Neutrophil (primary cell): ENCODE results near the gene RBBP8NL.

Source experiments
- H3K27ac ChIP-seq: fragments of 200-600 bp; sonication (generic); 2 replicates; pipeline ENCODE4 v1.5.1; 2016; ENCODE audit warnings: mild to moderate bottlenecking, moderate library complexity
- H3K27me3 ChIP-seq: fragments of 200-600 bp; sonication (generic); 2 replicates; pipeline ENCODE4 v1.6.0; 2016; ENCODE audit warnings: mild to moderate bottlenecking
- H3K36me3 ChIP-seq: fragments of 200-600 bp; sonication (generic); 2 replicates; pipeline ENCODE4 v1.5.1; 2017
- H3K4me1 ChIP-seq, 2 experiments: fragments of 200-600 bp in 1 of 2; sonication (generic) in 1 of 2; 1 replicate in 1 of 2; 2 replicates in 1 of 2; pipeline versions ENCODE4 v1.5.1 to v1.6.1; 2013 to 2016; ENCODE audit warnings: low read depth in 1 of 2, low read length in 1 of 2, mild to moderate bottlenecking in 1 of 2, moderate library complexity in 1 of 2; ENCODE audit not compliant: control insufficient read depth in 1 of 2, insufficient read depth in 1 of 2
- H3K4me3 ChIP-seq, 2 experiments: fragments of 200-600 bp in 1 of 2; sonication (generic) in 1 of 2; 1 replicate in 1 of 2; 2 replicates in 1 of 2; pipeline ENCODE4 v1.5.1; 2013 to 2016; ENCODE audit warnings: low read depth in 1 of 2, low read length in 1 of 2, mild to moderate bottlenecking in 1 of 2, moderate library complexity in 1 of 2
- H3K9me3 ChIP-seq: fragments of 200-600 bp; sonication (generic); 2 replicates; pipeline ENCODE4 v1.5.1; 2016
- TF ChIP-seq, protein P1 (sequence below): fragments of 200-600 bp; sonication (generic); IDR thresholded peaks from 2 replicates; pipeline ENCODE4 v1.5.1; 2016; ENCODE audit warnings: antibody characterized with exemption

The RBBP8NL gene

DNA sequence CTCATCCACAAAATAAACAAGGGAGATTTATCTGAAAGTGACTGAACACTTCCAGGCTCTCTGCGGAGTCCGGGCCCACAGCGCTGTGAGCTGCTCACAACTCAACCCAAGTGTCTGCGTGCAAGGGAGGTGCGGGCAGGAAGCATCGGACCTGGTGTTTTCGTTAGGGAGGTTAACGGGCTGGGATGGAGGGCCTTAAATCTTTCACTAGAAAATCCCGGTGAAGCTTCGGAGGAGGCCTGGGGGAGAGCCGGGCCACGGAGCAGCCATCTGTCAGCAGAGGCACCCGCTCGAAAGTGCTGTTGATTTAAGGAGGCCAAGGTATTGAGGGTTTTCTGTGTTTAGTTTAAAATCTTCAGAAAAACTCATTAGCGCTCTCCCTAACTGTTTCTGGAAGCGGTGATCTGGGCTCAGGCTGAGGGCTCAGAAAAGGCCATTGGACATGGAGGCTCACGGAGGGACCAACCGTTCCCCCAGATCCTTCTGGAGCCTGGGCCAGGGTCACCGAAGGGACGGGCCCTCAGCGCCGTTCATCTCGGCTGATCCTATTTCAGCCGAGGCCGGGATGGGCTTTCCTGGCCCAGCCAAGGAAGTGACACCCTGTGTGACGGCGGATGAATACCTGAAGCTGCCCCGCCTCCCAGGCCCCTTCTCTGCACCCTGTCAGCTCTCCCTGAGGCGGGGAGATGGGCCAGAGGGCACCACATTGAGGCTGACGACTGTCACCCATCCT lies 27.7 kb upstream of the RBBP8NL start:
- Histone ChIP-seq H3K4me1 (no peaks in the 10 kb centered on the region), H3K4me3 (no peak overlapping the region)

DNA sequence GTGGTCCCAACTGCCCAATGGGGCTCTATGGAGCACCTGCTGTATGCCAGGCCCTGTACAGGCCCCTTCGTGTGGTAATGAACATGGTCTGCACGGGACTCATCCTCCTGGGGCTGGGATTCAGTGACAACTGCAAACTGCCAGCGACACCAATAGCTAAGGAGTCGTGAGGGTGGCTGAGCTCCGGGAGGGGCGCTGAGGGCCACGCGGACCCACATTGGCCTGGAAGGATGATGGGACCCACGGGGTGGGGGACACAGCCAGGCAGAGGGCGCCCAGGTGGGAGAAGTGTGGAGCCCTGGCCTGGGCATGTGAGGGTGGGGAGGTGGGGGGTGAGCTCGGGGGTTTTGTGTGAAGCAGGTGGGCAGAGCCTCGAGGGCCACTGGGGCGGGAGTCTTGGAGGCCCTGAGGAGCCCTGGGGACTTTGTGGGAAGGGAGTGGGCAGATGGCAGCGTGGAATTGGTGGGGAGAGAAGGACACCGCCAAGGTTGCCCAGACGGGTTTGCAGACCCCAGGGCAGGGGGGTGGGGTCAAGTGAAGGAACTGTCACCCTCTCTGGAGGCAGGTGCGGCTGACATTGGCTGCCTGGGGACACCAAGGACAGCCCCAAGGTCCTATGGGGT lies 26.0 kb upstream of the RBBP8NL start:
- H3K36me3 ChIP-seq: no peaks in the 10 kb centered on the region
- H3K27me3 ChIP-seq: peaks cover 46% of the 10 kb centered on the region
- no peak overlapping the region for H3K27ac ChIP-seq
- TF ChIP-seq, protein P1, sequence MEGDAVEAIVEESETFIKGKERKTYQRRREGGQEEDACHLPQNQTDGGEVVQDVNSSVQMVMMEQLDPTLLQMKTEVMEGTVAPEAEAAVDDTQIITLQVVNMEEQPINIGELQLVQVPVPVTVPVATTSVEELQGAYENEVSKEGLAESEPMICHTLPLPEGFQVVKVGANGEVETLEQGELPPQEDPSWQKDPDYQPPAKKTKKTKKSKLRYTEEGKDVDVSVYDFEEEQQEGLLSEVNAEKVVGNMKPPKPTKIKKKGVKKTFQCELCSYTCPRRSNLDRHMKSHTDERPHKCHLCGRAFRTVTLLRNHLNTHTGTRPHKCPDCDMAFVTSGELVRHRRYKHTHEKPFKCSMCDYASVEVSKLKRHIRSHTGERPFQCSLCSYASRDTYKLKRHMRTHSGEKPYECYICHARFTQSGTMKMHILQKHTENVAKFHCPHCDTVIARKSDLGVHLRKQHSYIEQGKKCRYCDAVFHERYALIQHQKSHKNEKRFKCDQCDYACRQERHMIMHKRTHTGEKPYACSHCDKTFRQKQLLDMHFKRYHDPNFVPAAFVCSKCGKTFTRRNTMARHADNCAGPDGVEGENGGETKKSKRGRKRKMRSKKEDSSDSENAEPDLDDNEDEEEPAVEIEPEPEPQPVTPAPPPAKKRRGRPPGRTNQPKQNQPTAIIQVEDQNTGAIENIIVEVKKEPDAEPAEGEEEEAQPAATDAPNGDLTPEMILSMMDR: no peak
- no peaks in the 10 kb centered on the region for H3K4me1 ChIP-seq
- H3K9me3 ChIP-seq: no peaks in the 10 kb centered on the region
- H3K4me3 ChIP-seq: no peak overlapping the region

More for the DNA sequence above, 27.7 kb upstream of the RBBP8NL start:
- Histone ChIP-seq H3K9me3 (no peaks in the 10 kb centered on the region), H3K36me3 (no peaks in the 10 kb centered on the region), H3K27me3 (peaks cover 64% of the 10 kb centered on the region), H3K27ac (no peak overlapping the region)
- TF ChIP-seq, protein P1: no peak

DNA sequence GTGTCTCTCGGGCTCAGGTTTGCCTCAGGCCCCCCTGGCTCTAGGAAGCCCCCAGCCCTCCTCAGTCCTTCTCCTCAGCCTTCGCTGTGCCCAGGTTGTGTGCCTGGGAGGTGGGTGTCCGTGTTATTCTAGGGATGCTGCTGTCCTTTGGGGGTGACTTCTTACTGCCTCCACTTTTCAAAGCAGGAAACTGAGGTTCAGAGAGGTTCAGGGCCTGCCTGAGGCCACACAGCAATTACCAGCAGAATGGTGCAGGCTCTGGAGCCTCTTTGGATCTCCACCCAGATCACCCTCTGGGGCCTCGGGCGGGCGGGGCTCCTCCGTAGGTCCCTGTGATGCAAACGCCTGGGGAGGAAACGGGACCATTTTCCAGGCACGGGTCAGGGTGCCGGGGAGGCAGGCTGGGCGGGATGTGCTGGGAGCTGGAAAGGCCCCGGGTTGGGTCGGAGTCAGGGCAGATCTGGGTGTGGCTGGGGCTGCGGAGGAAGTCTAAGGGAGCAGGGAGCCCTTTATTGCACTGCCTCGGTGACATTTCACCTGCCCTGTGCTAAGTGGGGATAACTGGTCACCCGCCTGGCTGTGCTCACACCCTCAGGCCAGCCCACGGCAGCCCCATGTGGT lies 25.2 kb upstream of the RBBP8NL start:
- H3K36me3 ChIP-seq: no peaks in the 10 kb centered on the region
- H3K9me3 ChIP-seq: no peaks in the 10 kb centered on the region
- TF ChIP-seq, protein P1: no peak
- no peak overlapping the region for H3K4me3 ChIP-seq
- peaks cover 39% of the 10 kb centered on the region for H3K27me3 ChIP-seq
- no peaks in the 10 kb centered on the region for H3K4me1 ChIP-seq
- H3K27ac ChIP-seq: no peak overlapping the region

DNA sequence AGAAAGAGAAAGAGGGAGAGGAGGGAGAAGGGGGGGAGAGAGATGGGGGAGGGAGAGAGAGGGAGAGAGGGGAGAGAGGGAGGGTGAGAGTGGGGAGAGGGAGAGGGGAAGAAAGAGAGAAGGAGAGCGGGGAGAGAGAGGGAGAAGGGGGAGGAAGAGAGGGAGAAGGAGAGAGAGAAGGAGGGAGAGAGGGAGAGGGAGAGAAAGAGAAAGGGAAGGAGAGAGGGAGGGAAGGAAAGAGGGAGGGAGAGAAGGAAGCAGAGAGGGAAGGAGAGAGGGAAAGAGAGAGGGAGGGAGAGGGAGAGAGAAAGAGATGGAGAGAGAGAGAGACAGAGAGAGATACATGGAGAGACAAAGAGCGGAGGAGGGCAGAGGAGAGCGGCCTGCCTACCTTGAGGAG lies 24.6 kb upstream of the RBBP8NL start:
- Histone ChIP-seq H3K36me3 (no peaks in the 10 kb centered on the region), H3K9me3 (no peaks in the 10 kb centered on the region), H3K27me3 (peaks cover 36% of the 10 kb centered on the region), H3K4me1 (no peaks in the 10 kb centered on the region), H3K27ac (no peak overlapping the region), H3K4me3 (no peak overlapping the region)
- TF ChIP-seq, protein P1: no peak

DNA sequence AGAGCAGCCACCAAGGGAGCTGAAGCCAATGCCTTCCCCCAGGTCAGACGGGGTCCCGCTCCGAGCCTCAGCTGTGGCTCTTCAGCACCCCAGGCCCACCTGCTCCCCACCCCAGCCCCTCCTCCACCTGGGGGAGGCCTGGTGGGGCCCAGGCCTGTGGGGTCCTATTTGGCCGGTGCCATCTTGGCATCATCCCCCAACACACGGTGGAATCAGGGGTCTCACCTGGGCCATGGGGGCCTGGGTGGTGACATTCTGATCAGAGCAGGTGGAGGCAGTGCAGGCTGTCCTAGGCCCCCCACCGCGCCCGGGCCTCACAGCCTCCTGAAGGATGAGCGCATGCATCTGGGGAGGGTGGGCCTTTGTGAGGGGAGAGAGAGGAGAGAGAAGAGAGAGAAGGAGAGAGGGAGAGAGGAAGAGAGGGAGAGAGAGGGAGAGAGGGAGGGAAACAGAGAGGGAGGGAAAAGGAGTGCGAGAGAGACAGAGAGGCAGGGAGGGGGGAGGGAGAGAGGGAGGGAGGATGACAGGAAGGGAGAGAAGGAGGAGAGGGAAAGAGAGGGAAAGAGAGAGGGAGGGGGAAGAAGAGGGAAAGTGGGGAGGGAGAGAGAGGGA lies 23.9 kb upstream of the RBBP8NL start:
- TF ChIP-seq, protein P1: no peak
- Histone ChIP-seq H3K27me3 (peaks cover 35% of the 10 kb centered on the region), H3K36me3 (no peaks in the 10 kb centered on the region), H3K27ac (no peak overlapping the region), H3K4me3 (no peak overlapping the region), H3K9me3 (no peaks in the 10 kb centered on the region), H3K4me1 (no peaks in the 10 kb centered on the region)
